K562 (cell line): ENCODE data around the gene RARS1. TPM values are rescaled to one million over a fixed set of nuclear protein-coding genes. Genes with fewer than 3 reads are reported as not detected.

ENCODE experiments used
- ATAC-seq: fragments of 200-7000 bp; cut with Tn5 transposase; 3 replicates; pipeline ENCODE4 v1.9.1; 2020; ENCODE audit warnings: moderate library complexity
- BruUV-seq: library from RNA; stranded (reverse); fragments of 400-500 nt; replicated peaks from 2 replicates; lab custom pipeline; 2021; lab: Mats Ljungman, UMichigan
- CTCF ChIA-PET: fragments of 300-600 bp; formaldehyde crosslinking; extraction: SDS; loops from one replicate; lab custom pipeline; 2021; ENCODE audit warnings: low intra/inter-chr PET ratio; lab: Yijun Ruan, JAX
- POLR2A ChIA-PET: fragments of 300-600, 350-650 bp; sonication (Branson Sonifier 250); formaldehyde crosslinking; extraction: SDS; loops from one replicate; lab custom pipeline; 2021; ENCODE audit warnings: antibody characterized with exemption, inconsistent platforms; lab: Yijun Ruan, JAX
- DNase-seq, 4 experiments: peaks; one replicate each; pipeline versions ENCODE4 v3.0.0 to v3.0.0-alpha.2; 2011 to 2018; ENCODE audit warnings: low spot score in 3 of 4, mixed read lengths in 3 of 4; ENCODE audit errors: extremely low read depth in 1 of 4
- FAIRE-seq: peaks from 2 replicates; lab custom pipeline; 2011; peaks lifted over from hg19 to GRCh38; lab: Jason Lieb, UNC
- H2AFZ ChIP-seq: 2 replicates; pipeline ENCODE4 v1.6.0; 2011; ENCODE audit warnings: low read depth, low read length, control low read depth, inconsistent platforms
- H3K27ac ChIP-seq: fragments of 200-600 bp; 3 replicates; pipeline ENCODE4 v1.8.0; 2011; ENCODE audit warnings: low read depth, mild to moderate bottlenecking, control low read depth, inconsistent platforms, low read length, moderate library complexity, mixed read lengths; ENCODE audit errors: extremely low read depth
- H3K27me3 ChIP-seq, 2 experiments: fragments of 300-600 bp in 1 of 2; 2 replicates in 1 of 2; 3 replicates in 1 of 2; pipeline versions ENCODE4 v1.6.0 to v1.8.0; 2011; ENCODE audit warnings: inconsistent platforms in 2 of 2, low read length in 2 of 2, mild to moderate bottlenecking in 1 of 2, mixed read lengths in 1 of 2, moderate library complexity in 1 of 2; ENCODE audit not compliant: control insufficient read depth in 2 of 2, insufficient read depth in 2 of 2
- H3K36me3 ChIP-seq: fragments of 300-600 bp; 3 replicates; pipeline ENCODE4 v1.8.0; 2011; ENCODE audit warnings: mild to moderate bottlenecking, low read length, inconsistent platforms; ENCODE audit not compliant: control insufficient read depth, insufficient read depth
- H3K4me1 ChIP-seq, 2 experiments: fragments of 200-600 bp in 1 of 2; replicated peaks in 1 of 2; 2 replicates in 1 of 2; 3 replicates in 1 of 2; pipeline versions ENCODE4 v1.5.1 to v1.8.0; 2011; ENCODE audit warnings: inconsistent platforms in 2 of 2, low read length in 2 of 2, mild to moderate bottlenecking in 1 of 2, mixed read lengths in 1 of 2, moderate library complexity in 1 of 2; ENCODE audit not compliant: control insufficient read depth in 2 of 2, insufficient read depth in 2 of 2
- H3K4me2 ChIP-seq: 2 replicates; pipeline ENCODE4 v1.6.1; 2011; ENCODE audit warnings: low read length, control low read depth, inconsistent platforms, mixed read lengths; ENCODE audit not compliant: insufficient read depth
- H3K4me3 ChIP-seq: fragments of 200-600 bp; sonication (generic), shearing (Covaris generic); 2 replicates; pipeline ENCODE4 v1.5.1; 2016; ENCODE audit warnings: control low read depth, inconsistent platforms
- H3K79me2 ChIP-seq: fragments of 200-600 bp; 3 replicates; pipeline ENCODE4 v1.8.0; 2011; ENCODE audit warnings: low read length, inconsistent platforms; ENCODE audit not compliant: control insufficient read depth, insufficient read depth
- H3K9ac ChIP-seq, 2 experiments: 2 replicates each; pipeline versions ENCODE4 v1.6.0 to v1.6.1; 2011; ENCODE audit warnings: low read depth in 2 of 2, low read length in 2 of 2, control low read depth in 1 of 2, inconsistent platforms in 1 of 2, mild to moderate bottlenecking in 1 of 2, mixed read lengths in 1 of 2; ENCODE audit not compliant: insufficient read depth in 1 of 2
- H3K9me1 ChIP-seq: one replicate; pipeline ENCODE4 v1.6.0; 2011; ENCODE audit warnings: inconsistent platforms, mild to moderate bottlenecking, low read length, moderate library complexity; ENCODE audit not compliant: control insufficient read depth, insufficient read depth
- H3K9me3 ChIP-seq: replicated peaks from 2 replicates; pipeline ENCODE4 v1.5.1; 2011; ENCODE audit warnings: low read depth, low read length, inconsistent platforms; ENCODE audit not compliant: control insufficient read depth, insufficient read depth
- H4K20me1 ChIP-seq: replicated peaks from 2 replicates; pipeline ENCODE4 v1.6.1; 2011; ENCODE audit warnings: low read length, inconsistent platforms, mixed read lengths; ENCODE audit not compliant: control insufficient read depth, insufficient read depth
- CEBPB ChIP-seq: fragments of 450-650 bp; IDR thresholded peaks from 2 replicates; pipeline ENCODE4 v1.6.1; 2016; ENCODE audit warnings: missing genetic modification characterization, missing compliant biosample characterization
- GTF2F1 ChIP-seq: IDR thresholded peaks from 2 replicates; pipeline ENCODE4 v1.6.1; 2011; ENCODE audit warnings: low read depth, low read length, improper control_type of control experiment
- RBM17 ChIP-seq: fragments of 200-400 bp; formaldehyde crosslinking; IDR thresholded peaks from 2 replicates; pipeline ENCODE4 v1.6.1; 2017; ENCODE audit warnings: low read depth, mild to moderate bottlenecking, low read length, borderline replicate concordance
- RHOXF2B ChIP-seq: fragments of 250-450 bp; sonication (Bioruptor Pico); conservative IDR thresholded peaks from 2 replicates; pipeline ENCODE4 v1.5.1; 2021
- SRF ChIP-seq, 2 experiments: fragments of 250-450, 450-650 bp in 1 of 2; sonication (Bioruptor Pico) in 1 of 2; sonication (generic) in 1 of 2; formaldehyde crosslinking; IDR thresholded peaks; 2 replicates each; pipeline versions ENCODE4 v1.5.0 to v1.5.1; 2020 to 2022; ENCODE audit warnings: mild to moderate bottlenecking in 1 of 2, missing genetic modification reagents in 1 of 2
- ZNF41 ChIP-seq: fragments of 250-450 bp; sonication (Bioruptor Pico); conservative IDR thresholded peaks from 2 replicates; pipeline ENCODE4 v1.4.0; 2020; ENCODE audit warnings: mild to moderate bottlenecking
- WGBS: fragments of 100-300 bp; shearing (Covaris generic); methylation state at CpG from one replicate; pipeline ENCODE4 v1.1.6; 2016; ENCODE audit warnings: low coverage, mixed read lengths; ENCODE audit not compliant: insufficient coverage; ENCODE audit errors: missing lambda C conversion rate; 5-methylcytosine and 5-hydroxymethylcytosine counted together
- in situ Hi-C: fragments of 300-500 bp; cut with MboI; formaldehyde crosslinking; loops from 4 replicates; pipeline ENCODE4 v1.15.0; 2018; ENCODE audit warnings: inconsistent platforms, mixed read lengths
- intact Hi-C: fragments of 100-400 bp; cut with micrococcal nuclease; formaldehyde crosslinking; loops from 2 replicates; pipeline ENCODE4 v1.14.2; 2022
- polyA plus RNA-seq, 8 experiments: library from polyadenylated mRNA; depleted of rRNA in 4 of 8; stranded (reverse) in 5 of 8; unstranded in 3 of 8; fragments of >200 nt; fragmentation: Nextera tagmentation in 2 of 8; fragmentation: Illumina TruSeq in 1 of 8; extraction: Ambion mirVana in 2 of 8; extraction: Trizol in 1 of 8; gene quantifications; 2 replicates each; pipeline versions ENCODE4 v1.2.1 to v1.2.3, GENCODE V29; 2011 to 2014; ENCODE audit warnings: inconsistent platforms in 1 of 8, missing spikeins in 1 of 8
- total RNA-seq, 7 experiments: library from RNA; depleted of rRNA in 6 of 7; stranded (reverse); fragments of >200 nt in 6 of 7; fragmentation: Illumina TruSeq in 2 of 7; extraction: Trizol in 2 of 7; gene quantifications; 2 replicates each; pipeline versions ENCODE4 v1.2.1 to v1.2.3, GENCODE V29; 2011 to 2021; ENCODE audit warnings: low replicate concordance in 1 of 7
- TF ChIP-seq, protein P1 (sequence below): fragments of 200-400 bp; formaldehyde crosslinking; IDR thresholded peaks from 2 replicates; pipeline ENCODE4 v1.6.1; 2017; ENCODE audit warnings: mild to moderate bottlenecking, low read depth, low read length, moderate library complexity

The RARS1 gene
- total and polyA plus RNA-seq, 9 of the 15 experiments (the other 6 are each of a cell fraction or from before 2014, with no cell fraction given), result 109 to 196 (median 139) TPM

DNA sequence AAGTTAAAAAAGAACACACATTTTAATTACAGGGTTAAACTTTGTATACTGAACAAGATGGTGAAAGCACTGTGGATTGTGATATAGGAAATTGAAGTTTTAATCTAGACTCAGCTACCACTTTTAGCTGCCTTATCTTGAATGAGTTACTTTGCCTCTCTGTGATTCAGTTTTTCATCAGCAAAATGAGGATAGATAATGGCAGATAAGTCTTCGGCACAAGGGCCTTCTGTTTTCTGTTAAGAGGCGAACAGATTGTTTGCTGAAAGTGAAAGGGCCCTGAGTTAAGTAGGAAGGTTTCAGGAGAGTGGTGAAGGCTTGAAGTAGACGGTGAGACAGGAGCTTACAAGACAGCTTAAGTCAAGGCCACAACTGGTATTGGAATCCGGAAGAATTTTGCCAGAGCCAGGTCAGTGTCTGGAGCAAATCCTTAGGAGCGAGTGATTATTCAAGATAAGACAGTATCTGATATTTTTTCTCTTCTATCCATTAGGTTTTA, 7.8 kb downstream of the RARS1 start:
- in situ Hi-C loops, result no loop called here
- Histone ChIP-seq H2AFZ (no peak overlapping the region), H3K9me3 (no peaks in the 10 kb centered on the region), H3K27ac (no peak overlapping the region), H3K79me2 (no peaks in the 10 kb centered on the region), H3K4me1 (no peaks in the 10 kb centered on the region), H3K27me3 (no peaks in the 10 kb centered on the region), H3K9me1 (no peaks in the 10 kb centered on the region), H4K20me1 (no peaks in the 10 kb centered on the region), H3K36me3 (peaks cover 86% of the 10 kb centered on the region), H3K4me2 (no peak overlapping the region), H3K4me3 (no peak overlapping the region), H3K9ac (no peak overlapping the region)
- FAIRE-seq, result no peak
- BruUV-seq, result no TSS peak
- ChIA-PET POLR2A (interaction anchor here (2.2 kb wide), 1 partner anchor 11 kb away, joined by 9 read pairs; no protein-coding TSS in a partner anchor), CTCF (no interaction called here)
- TF ChIP-seq RHOXF2B (CRISPR knock-in tag) (no peak), GTF2F1 (no peak), ZNF41 (no peak), SRF (CRISPR knock-in tag; IDR thresholded peaks at IDR 0.05) (no peak), RBM17 (no peak), CEBPB (tag) (no peak)
- TF ChIP-seq, protein P1, sequence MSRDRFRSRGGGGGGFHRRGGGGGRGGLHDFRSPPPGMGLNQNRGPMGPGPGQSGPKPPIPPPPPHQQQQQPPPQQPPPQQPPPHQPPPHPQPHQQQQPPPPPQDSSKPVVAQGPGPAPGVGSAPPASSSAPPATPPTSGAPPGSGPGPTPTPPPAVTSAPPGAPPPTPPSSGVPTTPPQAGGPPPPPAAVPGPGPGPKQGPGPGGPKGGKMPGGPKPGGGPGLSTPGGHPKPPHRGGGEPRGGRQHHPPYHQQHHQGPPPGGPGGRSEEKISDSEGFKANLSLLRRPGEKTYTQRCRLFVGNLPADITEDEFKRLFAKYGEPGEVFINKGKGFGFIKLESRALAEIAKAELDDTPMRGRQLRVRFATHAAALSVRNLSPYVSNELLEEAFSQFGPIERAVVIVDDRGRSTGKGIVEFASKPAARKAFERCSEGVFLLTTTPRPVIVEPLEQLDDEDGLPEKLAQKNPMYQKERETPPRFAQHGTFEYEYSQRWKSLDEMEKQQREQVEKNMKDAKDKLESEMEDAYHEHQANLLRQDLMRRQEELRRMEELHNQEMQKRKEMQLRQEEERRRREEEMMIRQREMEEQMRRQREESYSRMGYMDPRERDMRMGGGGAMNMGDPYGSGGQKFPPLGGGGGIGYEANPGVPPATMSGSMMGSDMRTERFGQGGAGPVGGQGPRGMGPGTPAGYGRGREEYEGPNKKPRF, result no peak
- intact Hi-C loops, result no loop called here
- DNase-seq, result no peak
- 91% methylated on average over 5 of the region's 5 CpGs for WGBS
- no peak for ATAC-seq
